G401 (cell line): ENCODE results near the gene SMIM43. TPM values are rescaled to one million over a fixed set of nuclear protein-coding genes. Genes with fewer than 3 reads are reported as not detected.
"Not testable (repeated sequence)": the region's sequence is repeated elsewhere in the genome, so short reads cannot be mapped to it uniquely, and the experiment has no call there.

Experiments
- DNase-seq: peaks from one replicate; pipeline ENCODE4 v3.0.0-alpha.2; 2015; ENCODE audit warnings: low spot score
- in situ Hi-C: cut with HindIII; loops from 2 replicates; pipeline ENCODE4 v1.10.0; 2016; ENCODE audit warnings: low sequenced_read_pairs, mixed read lengths
- total RNA-seq: library from RNA; depleted of rRNA; stranded (reverse); fragments of >200 nt; shearing (Covaris generic); gene quantifications from 2 replicates; pipeline ENCODE4 v1.2.3, GENCODE V29; 2014

The SMIM43 gene
- total RNA-seq, 1 experiment from 2014 or later, result not detected

DNA sequence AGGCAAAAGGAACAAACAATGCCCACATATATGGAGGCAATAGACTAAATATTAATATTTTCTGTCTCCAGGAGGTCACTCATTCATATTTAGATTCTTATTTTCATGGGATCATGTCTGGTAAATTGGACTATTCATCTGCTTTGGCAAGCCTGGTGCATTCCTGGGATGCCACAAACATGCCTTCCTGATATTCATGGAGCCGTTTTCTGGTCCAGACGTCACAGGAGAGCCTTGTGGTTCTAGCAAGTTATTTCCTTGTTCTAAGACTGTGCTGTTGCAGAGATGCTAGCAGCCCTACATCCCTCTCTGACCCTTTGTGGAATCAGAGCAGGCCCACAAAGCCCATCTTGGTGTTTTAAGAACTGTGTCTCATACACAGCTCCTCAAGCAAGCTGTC lies 20.0 kb upstream of the SMIM43 start:
- in situ Hi-C loops, result no loop called here
- DNase-seq, result no peak

DNA sequence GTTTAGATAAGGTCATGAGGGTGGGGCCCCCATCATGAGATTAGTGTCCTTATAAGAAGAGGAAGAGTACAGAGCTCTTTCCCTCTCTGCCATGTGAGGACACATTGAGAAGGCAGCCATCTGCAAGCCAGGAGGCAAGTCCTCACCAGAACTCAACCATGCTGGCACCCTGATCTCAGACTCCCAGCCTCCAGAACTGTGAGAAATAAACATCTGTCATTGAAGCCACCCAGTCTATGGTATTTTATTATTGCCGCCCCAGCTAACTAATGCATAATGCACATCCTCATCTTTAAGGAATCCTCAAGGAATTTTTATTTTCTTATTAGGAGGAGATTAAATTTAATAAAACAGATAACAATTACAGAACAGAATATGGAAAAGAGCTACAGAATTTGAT lies 19.4 kb upstream of the SMIM43 start:
- in situ Hi-C loops, result no loop called here
- no peak for DNase-seq

DNA sequence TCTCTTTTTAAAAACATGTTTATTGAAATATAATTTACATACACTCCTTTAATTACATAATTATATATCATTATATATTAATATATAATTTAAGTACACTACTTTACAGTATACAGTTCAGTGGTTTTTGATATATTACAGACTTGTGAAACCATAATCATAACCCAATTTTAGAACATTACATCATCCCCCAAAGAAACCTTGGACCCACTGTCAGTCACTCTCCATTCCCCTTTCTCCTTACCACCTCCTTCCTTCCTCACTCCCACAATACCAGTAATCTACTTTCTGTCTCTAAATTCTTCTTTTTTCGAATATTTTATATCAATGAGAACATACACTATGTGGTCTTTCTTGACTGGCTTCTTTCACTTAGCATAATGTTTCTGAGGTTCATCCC lies 18.2 kb upstream of the SMIM43 start:
- DNase-seq, result no peak
- in situ Hi-C loops, result no loop called here

DNA sequence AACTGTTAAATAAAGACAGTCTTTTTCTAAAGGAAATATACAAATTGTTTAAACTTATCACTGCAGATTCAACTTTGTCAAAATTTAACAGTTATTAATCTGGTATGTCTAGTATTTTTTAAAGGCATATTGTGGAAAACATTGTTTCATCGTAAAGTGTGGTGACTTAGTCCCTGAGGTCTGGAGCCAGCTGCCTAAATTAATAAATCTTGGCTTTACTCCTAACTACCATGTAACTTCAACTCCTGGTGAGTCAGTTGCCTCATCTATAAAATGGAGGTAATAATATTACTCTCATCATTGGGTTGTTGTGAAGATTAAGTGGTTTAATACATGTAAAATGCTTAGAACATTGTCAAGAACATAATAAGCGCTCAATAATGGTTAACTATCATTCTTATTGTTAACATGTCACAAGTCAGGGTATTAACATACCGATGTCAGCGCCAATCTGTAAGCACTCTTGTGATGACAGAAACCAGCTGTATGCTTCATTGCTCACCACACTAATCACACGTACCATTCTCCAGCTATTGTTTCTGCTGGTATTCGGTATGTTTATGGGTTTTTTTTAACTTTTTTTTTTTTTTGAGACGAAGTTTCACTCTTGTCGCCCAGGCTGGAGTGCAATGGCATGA lies 14.1 kb upstream of the SMIM43 start:
- in situ Hi-C loops, result no loop called here
- DNase-seq, result no peak

DNA sequence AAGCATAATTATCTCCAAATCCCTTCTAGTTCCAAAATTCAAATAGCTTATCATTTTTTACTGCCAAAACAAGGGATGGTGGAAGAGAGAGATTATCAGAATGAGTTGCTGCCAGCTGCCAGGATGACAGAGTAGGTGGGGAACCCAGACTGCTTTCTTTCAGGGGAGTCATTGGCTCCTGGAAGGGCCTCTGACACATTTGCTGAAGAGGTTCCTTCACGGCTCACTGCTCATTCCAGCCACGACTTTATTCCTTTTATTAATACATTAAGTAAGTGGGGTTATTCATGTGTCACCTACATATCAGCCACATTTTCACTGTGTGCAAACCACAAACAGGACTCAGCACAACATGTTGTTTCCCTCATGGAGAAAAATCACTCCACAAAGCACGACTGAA lies 12.7 kb upstream of the SMIM43 start:
- no peak for DNase-seq
- in situ Hi-C loops, result no loop called here

DNA sequence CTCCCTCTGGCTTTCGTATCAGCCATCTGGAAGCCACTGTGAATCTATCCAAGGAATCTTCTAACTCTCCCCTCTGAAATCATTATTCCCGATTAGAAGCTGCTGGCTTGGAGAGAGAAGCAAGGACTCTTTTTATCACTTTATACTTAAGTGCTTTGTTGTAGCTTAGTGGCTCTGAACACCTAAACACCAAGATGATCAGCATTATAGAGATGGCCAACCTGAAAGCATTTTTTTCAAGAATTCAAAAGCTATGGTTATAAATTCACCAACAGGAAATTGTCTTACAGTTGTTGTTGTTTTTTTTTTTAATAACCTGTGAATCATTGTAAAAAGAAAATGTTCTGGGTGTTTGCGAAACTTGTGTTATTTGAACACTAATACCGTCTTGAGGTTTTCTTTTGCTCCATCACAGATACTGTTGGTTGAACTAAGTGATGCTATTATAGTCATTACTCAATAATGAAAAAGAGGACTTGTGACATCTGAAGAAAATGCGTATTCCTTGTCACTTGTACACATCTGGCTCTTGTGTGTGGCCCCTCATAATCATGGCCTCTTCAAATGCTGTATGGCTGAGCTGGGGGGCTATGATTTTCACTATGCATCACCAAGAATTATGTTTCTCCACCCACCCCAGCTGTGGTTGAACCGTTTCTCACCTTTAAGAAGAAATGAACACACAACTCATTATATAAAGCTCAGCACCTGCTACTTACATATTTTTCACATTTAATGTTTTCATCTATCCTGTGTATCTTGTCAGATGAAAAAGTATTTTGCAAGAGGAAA lies 11.8 kb upstream of the SMIM43 start:
- DNase-seq, result no peak
- in situ Hi-C loops, result no loop called here

DNA sequence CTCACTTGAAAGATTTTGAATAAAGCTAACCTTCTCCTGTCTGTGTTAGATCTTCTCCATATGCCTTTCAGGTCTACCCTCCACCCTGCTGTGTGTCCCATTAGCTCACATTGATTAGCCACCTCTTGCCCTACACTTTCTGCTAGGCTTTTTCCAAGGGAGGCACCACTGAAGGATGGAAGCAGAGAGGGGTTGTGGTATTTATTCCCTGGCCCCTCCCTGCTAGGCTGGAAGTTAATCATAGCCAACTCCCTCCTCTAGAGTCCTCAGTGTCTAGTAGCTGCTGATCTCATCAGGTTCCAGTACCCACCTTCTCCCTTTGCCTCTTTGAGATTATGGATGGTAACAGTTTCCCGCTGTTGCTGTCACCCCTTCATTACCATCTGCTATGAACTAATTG lies 8.9 kb upstream of the SMIM43 start:
- DNase-seq, result no peak
- in situ Hi-C loops, result no loop called here

DNA sequence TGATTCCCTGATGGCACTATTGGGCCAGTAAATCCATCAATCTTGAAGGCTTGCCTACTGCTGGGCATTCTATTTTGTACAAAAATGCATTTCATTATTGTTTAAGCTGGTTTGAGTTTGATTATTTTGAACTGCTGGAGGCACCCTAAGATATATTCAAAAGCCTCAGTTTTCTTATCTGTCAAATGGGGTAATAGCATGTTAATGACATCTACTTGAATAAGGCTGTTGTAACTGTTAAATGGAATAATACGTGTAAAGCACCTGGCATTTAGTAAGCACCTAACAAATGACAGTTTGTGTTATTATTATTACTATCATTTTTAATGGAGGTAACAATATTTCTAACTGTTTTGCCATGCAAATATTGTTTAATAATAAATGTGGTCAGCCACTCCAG lies 6.9 kb upstream of the SMIM43 start:
- DNase-seq, result no peak
- in situ Hi-C loops, result no loop called here

DNA sequence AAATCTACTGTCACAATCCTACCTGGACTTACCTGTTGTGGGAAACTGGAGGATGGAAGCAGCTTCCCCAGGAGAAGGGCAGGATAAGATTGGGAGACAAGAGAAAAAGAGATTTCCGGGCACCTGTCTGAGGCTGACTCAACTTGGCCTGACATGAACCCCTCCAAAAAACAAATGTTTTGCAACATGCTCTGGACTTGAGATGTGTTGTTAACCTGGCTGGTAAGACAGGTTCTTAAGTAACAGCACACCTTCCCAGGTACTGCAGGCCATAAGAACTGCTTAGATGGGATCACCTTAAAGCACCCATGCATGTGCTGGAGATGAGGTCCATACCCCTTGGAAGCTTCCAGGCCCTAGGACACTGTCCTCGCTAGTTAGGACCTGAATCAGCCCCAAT lies 4.4 kb upstream of the SMIM43 start:
- DNase-seq, result no peak
- in situ Hi-C loops, result no loop called here

DNA sequence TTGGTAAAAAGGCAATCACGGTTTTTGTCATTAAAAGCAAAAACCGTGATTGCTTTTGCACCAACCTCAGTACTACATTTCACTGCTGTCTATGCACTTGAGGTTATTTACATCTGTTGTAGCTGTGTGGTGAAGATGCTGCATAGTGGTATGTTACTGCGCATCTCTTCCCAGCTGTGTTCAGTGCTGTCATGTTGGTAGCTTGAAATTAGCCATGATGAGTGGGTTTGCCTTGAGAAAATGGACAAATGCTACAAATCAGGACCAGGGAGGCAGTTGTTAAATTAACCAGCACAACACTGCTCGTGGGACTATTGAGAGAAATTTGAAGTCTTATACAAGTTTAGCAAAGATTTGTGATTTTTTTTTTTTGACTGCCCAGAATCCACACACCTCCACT lies 2.2 kb upstream of the SMIM43 start:
- DNase-seq, result no peak
- in situ Hi-C loops, result no loop called here

DNA sequence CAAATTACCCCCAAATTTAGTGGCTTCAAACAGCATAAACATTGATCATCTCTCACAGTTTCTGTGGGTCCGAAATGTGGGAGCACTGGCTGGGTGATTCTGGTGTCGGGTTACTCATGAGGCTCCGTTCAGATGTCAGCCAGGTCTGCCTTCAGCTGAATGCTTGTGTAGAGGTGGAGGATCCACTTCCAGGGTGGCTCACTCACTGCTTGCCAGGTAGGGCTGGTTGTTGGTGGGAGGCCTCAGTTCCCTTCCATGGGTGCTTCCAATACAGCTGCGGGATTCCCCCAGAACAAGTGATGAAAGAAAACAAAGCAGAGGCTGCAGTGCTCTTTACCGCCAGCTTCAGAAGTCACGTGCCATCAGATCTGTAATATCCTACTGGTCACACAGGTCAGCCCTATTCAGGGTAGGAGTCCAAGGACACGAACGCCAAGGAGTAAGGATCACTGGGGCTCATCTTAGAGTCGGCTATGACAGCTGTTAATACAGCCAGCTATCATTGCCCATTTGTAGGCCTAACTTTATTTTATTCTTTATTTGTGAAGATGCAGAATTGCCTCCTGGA lies 1.1 kb upstream of the SMIM43 start:
- in situ Hi-C loops, result no loop called here

DNA sequence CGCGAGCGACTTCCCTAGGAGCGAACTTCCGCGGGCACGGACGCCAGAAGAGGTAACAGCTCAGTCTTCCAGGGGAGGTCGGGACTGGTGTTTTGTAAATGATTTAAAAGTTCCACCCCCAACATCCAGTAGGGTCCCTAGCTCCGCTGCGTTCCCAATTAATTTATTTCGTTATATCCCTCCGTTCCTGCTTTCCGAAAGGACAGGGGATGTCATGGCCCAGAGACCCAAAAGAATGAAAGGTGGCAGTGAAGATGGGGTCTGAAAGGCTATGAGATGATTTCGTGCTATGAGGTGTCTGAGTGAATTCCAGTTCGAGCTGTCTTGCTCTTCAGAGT lies 373 bp upstream of the SMIM43 start:
- DNase-seq, result no peak
- in situ Hi-C loops, result no loop called here

More for the DNA sequence above, 1.1 kb upstream of the SMIM43 start:
- no peak for DNase-seq

DNA sequence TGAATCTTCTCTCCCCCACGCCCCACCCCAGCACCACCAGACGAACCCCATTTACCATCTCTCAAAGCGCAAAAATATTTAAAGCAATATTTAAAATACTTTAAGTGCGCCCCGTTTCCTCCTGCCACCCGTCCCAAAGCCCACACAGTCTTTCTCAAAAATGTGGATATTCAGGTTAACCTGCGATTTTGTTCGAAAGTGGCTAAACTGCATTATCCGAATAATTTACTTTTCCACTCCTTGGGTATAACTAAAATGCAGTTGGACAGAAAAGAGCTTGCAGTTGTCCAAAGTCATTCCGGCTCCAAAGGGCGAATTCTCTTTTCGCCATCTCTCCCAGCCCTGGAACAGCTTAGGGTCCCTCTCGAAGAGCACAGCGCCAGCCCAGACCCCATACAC lies 662 bp downstream of the SMIM43 start:
- no peak for DNase-seq
- in situ Hi-C loops, result no loop called here

DNA sequence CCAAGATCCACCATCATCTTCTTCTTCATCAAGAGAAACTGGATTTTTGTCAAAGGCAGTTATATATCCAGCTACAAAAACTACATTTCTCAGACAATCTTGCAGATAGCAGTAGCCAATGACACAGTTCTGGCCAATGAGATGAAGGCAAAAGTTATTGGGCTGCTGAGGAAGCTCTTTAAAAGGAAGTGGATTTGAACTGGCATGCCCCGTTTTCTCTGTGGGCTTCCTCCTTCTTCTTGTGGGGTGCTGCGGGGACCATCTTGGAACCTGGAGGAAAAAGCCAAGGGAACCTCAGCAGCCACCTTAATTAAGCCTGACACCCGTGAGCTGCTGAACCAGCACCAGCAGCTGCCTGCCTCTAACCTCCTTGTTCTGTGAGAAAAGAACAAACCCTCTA lies 4.8 kb downstream of the SMIM43 start:
- no peak for DNase-seq
- in situ Hi-C loops, result no loop called here

DNA sequence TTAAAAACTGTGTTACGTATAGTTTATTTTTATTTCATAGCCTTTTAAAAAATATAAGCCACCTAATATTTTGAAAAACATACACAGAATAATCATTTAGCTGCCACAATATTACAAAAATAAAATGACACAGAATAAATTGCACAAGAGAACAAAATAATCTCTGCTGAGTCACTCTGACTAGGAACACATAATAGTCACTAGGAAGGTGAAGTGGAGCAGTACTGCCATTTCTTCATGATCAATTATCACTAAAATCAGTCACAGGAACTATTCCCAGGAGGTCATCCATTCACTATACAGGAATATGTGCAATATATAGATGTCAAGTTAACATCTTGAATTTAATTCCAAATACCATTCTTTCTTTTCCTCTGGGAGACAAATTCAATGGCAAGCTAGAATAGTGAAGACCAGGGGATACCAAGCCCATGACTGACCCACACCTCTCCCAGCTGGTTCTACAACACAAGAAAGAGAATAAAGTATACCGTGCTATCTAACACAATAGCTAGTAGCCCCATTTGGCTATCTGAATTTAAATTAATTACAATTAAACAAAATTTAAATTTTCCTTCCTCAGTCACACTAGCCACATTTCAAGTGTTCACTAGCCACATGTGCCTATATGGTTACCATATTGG lies 5.9 kb downstream of the SMIM43 start:
- in situ Hi-C loops, result no loop called here
- no peak for DNase-seq

DNA sequence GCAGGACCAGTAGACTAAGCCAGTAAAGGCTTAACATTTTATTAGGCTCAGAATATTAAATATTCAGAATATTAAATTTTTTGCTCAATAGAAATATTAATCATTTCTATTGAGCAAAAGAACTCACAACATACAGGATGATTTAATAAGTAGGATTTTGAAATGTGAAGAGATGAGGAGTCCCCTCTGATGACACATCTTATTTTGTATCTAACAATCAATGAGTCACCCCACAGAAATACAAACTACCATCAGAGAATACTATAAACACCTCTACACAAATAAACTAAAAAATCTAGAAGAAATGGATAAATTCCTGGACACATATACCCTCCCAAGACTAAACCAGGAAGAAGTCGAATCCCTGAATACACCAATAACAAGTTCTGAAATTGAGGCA lies 12.8 kb downstream of the SMIM43 start:
- in situ Hi-C loops, result not testable (repeated sequence)

DNA sequence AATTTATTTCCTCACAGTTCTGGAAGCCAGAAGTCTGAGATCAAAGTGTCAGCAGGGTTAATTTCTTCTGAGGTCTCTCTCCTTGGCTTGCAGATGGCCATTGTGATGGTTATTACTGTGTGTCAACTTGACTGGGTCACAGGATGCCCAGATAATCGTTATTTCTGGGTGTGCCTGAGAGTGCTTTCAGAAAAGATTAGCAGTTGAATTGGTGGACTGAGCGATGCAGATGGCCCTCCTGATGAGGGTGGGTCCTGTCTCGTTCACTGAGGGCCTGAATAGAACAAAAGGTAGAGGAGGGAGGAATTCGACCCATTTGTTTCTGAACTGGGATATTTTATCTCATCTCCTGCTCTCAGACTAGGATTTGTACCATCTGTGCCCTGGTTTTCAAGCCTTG lies 15.7 kb downstream of the SMIM43 start:
- DNase-seq, result no peak
- in situ Hi-C loops, result no loop called here

More for the DNA sequence above, 12.8 kb downstream of the SMIM43 start:
- not testable (repeated sequence) for DNase-seq

DNA sequence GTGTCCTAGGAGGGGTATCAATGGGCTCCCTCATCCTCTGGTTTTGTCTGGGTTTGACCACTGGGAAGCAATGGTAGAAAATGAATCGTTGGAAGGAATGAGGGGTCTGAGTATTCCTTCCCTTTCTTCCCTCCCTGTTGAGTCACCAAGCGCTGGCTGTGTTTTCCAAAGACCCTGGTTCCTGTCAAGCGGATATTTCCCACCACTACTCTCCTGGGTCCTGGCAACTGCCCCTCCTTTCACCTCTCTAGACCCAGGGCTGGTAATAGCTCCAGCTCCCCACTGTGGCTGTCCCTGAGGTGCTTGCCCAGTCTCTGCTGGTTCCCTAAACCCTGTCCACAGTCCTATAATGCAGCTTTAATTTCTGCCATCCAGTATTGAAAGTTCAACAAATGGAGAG lies 22.2 kb downstream of the SMIM43 start:
- in situ Hi-C loops, result no loop called here
- no peak for DNase-seq

DNA sequence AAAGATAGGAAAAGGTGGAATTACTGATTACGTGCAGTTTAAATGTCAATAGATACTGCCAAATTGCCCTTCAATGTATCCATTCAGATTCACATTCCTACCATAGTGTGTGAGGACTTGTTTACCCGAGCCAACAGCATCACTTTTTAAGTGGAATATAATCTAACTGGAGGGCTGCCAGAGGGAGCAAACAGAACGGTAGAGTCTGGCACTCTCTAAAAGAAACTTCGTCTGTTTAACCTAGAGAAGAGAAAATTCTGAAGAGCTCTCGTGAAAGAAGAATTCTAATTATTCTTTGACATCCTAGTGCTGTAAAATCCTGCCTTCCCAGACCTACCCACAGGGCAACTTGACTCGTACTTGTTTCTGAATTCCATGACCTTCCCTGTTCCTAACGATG lies 23.2 kb downstream of the SMIM43 start:
- in situ Hi-C loops, result no loop called here
- no peak for DNase-seq

DNA sequence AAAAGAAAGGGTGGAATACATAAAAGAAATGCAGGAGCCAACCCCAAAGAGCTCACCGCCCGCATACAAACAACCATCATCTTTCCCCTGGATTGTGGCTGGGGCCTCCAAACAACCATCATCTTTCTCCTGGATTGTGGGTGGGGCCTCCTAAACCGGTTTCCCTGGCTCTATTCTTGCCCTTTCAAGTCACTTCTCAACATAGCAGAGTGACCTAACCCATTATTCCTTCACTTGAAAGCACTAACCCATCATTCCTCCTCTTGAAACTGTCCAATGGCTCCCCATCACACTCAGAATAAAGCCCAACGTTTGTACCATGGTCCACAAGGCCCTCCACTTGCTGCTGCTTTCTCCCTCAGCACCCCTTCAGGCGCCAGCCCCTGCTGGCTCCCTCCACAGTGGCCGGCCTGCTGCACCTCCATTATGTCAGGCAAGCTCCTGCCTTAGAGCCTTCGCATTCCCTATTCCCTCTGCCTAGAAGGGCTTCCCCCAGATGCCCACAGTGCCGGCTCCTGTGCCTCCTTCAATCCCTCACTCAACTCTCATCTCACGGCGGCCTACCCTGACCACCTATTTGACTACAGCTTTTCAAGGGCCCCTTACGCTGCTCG lies 24.1 kb downstream of the SMIM43 start:
- DNase-seq, result no peak
- in situ Hi-C loops, result no loop called here
